GM18868 (cell line): ENCODE data around the gene CENPX.

Experiments
- ATAC-seq: cut with Tn5 transposase; IDR thresholded peaks from one replicate; pipeline ENCODE4 v1.9.1; 2021; ENCODE audit warnings: mild to moderate bottlenecking, moderate library complexity; ENCODE audit not compliant: unreplicated experiment

Gene CENPX

GRCh38 chr17:82022310-82022980, at the start of gene CENPX:
CENPX (minus strand) TSS chr17:82022878; CDS start chr17:82022861, 17 bp downstream.
- ATAC-seq = no peak

- ATAC-seq = no peak
Measured at GRCh38 chr17:82070611-82071010, 47.9 kb upstream of the CENPX start.

DNA sequence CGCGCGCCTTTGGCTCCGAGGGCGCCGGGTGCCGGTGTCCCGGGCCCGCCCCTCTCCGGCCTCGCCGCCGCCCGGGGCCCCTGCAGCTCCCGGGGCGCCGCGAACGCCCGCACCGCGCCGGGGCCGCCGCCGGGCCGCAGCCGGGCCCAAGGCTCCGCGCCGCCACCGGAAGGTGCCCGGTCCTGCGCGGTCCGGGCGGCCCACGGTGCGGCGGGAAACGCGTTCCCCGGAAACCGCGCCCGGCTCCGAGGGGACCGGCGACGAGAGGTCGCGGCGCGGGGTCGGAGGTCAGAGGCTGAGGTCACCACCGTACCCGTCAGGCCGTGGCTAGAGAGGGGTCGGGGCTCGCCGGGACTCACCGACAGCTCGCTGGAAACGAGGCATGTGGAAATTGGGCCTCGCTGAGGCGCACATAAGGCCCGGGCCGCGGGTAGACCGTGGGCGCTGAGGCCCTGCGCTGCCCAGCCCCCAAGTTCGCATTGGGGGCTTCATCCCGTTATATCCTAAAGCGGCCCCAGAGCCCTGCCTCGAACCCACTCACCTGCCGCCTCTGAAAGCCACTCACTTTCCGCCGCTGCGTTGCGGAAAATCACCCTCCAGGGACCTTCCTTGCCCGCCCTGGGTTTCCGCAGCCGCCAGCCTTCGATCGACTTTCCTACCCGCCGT, 43.1 kb upstream of the CENPX start, which contains the start of gene DUS1L:
Gene DUS1L, minus strand, starts transcription at position 167 of the 666 bp plus-strand sequence. CDS start 745 bp downstream, outside the sequence.
- peak; percentile 67 for ATAC-seq

- ATAC-seq = peak; percentile 8
Measured at GRCh38 chr17:82065193-82065637, 42.5 kb upstream of the CENPX start.

- ATAC-seq = no peak
Measured at GRCh38 chr17:82064433-82065192, 41.9 kb upstream of the CENPX start.

DNA sequence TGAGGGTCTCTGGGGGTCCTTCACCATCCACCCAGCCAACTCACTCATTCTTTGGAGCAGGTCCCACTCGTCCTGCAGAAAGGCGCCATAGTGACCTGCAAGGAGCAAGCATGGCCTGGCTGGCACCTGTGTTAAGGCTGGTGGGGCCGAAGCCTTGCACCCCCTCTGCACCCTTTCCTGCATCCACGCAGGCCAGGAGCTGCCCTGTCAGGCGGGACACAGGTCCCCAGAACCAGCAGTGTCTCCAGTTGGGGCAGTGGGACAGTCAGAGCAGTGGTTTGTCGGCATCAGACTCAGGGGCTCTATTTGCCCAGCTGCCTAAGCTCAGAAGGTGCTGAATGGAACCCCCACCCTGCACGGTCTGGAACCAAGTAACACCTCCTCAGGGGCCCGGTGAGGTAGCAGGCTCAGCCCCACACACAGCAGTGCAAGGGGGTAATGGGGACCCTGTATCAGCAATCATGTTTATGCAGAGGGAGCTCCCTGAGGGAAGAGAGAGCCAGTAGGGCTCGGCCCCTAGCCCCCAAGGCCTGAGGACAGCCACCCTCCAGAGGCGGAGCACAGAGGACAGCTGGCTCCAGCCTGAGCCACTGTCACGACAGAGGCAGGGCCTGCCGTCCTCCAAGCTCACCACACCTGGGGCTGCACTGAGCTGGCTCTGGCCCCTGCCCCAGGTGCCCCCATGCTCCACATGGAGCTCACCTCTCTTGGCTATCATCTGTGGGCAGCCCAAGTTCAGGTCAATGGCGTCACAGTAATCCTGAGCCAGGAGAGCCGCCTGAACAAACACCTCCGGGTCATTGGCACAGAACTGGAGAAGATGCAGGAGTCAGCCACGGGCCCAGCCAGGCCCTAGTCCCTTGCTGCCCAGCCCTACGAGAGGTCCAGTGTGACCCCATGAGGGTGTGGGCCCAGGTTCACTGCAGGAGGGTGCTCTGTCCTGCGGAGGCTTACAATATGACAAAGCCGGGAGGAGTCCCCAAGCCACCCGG, 41.0 kb upstream of the CENPX start:
- no peak for ATAC-seq

- ATAC-seq = no peak
Measured at GRCh38 chr17:82062984-82063368, 40.3 kb upstream of the CENPX start.

DNA sequence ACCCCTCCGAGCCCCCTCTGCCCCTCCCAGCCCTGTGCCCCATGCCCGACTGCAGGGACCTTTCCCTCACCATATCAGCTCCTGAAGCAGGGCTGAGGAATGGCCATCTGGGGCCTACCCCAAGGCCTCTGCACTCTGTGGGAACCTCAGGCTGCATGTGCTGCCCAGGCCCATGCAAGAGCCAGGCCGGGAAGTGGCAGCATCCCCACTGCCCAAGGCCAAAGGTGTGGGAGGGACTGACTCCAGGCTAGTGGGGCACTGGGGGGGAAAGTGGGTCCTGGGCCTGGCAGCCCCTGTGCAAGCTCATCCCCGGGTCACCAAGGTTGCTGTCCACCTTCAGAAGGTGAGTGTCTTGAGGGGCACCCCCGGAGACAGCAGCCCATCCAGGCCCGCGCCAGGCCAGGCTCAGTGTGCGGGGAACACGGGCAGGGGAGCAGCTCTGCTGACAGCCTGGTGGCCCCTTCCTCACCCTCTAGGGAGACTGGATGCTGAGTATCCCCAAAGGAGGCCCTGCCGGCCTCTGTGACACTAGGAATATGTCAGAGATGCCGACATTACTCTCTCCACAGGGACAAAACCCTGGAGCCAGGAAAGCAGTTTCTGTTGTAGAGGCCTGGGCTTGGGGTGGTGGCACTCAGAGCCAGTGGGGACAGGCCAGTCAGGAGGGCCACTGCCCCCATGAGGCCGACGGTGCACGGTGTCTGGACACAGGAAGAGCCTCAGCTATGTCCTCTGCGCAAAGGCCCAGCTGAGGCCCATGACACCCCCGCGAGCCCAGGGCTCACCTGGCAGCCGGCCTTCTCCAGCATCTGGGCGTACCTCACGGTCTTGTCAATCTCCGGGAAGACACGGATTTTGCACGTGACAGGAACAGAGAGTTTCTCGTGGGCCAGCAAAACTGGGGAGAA, 39.7 kb upstream of the CENPX start:
- no peak for ATAC-seq

GRCh38 chr17:82061047-82061925, 38.6 kb upstream of the CENPX start:
- no peak for ATAC-seq

DNA sequence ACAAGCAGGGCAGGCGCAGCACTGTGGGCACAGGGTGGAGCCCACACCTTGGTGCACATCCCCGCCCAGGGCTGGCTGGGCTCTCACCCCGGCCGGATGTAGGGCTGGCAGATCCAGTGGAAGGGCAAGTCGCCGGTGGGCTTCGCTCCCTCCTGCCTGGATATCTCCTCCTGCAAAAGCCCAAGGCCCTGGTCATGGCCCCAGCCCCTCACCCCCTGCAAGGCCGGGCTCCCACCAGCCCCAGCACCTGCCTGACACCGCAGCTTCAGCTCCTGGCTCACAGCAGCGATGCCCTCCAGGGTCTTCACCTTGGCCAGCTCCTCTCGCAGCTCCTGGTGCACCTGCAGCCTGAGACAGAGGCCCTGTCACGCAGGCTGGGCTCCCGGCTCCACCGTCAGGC, 37.9 kb upstream of the CENPX start:
- ATAC-seq = no peak

DNA sequence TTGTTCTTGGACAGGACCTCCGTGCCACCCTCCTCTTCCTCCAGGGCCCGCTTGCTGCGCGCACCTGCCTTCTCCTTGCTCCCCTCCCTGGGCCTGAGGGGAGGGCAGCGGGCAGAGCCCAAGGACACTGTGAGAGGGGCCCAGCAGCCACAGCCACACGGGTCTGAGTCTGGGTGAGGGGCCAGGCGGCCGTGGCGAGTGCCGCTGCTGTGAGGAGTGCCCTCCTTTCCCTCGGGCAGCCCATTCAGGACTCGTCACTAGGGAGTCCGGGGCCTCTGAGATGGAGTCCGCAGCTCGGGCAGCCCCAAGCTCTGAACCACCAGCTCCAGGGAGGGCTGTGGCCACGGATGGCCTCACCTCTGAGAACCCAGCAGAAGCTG, 37.3 kb upstream of the CENPX start:
- no peak for ATAC-seq

DNA sequence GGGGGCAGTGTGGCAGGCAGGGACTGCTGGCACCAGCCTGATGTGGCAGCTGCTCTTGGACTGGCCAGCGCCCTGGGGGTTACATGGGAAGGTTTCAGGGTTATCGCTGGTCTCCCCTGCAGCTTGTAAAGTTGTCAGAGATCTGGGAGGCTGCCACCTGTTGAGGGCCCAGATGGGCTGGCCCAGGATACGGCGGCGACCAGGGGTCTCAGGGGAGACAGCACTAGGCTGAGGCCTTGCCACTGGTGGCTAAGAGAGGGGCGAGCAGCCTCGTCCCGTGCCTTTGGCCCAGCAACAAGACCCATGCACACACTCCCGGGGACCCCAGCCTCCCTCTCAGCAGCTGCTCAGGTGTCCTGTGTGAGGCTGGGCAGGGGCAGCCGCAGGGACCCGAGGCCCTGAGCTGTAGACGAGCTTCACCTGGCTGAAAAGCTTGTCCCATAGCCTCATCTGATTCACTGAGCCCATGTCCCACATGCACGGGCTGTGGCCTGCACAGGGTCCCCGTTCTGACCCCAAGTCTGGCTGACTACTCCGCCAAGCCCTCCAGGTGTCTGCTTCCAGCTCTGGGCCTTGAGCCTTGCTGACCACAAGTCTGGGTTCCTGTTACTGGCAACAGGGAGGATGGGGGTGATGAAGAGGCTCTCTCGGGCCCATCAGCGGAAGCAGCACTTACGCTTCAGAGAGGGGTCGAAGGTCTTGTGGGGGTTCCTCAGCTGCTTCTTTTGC, 36.8 kb upstream of the CENPX start:
- no peak for ATAC-seq

DNA sequence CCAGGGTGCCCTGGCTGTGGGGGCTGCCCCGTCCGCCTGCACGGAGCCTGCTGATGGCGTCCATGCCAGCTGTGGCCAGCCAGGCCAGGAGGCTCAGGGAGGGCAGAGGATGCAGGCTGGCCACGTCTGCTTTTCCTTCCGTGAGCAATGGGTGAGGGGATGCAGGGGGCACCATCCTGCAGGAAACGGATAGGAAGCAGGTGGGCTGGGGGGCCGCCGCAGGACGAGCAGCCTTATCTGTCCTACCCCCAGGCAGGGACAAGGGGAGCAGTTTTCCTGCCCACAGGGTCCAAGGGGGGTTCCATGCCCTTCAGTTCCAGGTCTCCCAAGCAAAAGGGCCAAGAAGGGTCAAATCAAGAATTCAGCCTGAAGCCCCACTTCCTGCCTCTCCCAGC, 36.2 kb upstream of the CENPX start:
- ATAC-seq = no peak

- ATAC-seq = no peak
Measured at GRCh38 chr17:82058230-82058854, 35.7 kb upstream of the CENPX start.

GRCh38 chr17:82056729-82057621, 34.3 kb upstream of the CENPX start:
- no peak for ATAC-seq

DNA sequence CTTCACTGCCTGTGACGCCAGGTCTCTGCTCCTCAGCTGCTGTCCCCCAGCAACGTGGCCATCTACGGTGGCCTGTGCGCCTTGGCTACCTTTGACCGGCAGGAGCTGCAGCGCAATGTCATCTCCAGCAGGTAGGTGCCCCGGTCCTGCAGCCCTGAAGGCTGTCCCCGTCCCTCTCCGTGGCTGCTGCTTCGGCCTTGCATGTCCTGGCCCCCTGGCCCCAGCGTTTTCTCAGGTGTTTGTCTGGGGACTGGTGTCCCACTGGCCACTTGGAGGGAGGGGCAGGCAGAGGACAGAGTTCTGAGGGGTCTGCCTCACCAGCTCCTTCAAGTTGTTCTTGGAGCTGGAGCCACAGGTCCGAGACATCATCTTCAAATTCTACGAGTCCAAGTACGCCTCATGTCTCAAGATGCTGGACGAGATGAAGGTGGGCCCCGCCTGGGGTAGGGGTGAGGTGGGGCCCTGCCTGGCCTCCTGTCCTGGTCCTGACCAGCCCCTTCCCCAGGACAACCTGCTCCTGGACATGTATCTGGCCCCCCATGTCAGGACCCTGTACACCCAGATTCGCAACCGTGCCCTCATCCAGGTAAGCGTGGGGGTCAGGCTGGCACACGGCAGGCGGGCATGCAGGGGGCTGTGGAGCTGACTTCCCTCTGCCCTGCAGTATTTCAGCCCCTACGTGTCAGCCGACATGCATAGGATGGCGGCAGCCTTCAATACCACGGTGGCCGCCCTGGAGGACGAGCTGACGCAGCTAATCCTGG, 33.5 kb upstream of the CENPX start:
- ATAC-seq = no peak
